ENCODE results near the gene HPD. TPM values are rescaled to one million over a fixed set of nuclear protein-coding genes. Genes with fewer than 3 reads are reported as not detected.
"Not testable (repeated sequence)": the region's sequence is repeated elsewhere in the genome, so short reads cannot be mapped to it uniquely, and the experiment has no call there.

HPD gene
- polyA plus RNA-seq, 4 donors, result 1.8 to 5.3 (median 3.6) TPM

- not testable (repeated sequence) for DNase-seq (ENCODE audit: low read depth in 4 of 4, low spot score in 2 of 4)
Measured at GRCh38 chr12:121869229-121869628, 10.6 kb upstream of the HPD start.

GRCh38 chr12:121866331-121866730 lies 7.7 kb upstream of the HPD start:
- DNase-seq (ENCODE audit: low read depth in 4 of 4, low spot score in 2 of 4), result no peak

- DNase-seq (ENCODE audit: low read depth in 4 of 4, low spot score in 2 of 4), result peak in 2 of 4 donors; percentile 31 to 42
Measured at GRCh38 chr12:121861636-121862254, 3.1 kb upstream of the HPD start.

- not testable (repeated sequence) for DNase-seq (ENCODE audit: low read depth in 4 of 4, low spot score in 2 of 4)
Measured at GRCh38 chr12:121860699-121861098, 2.0 kb upstream of the HPD start.

- no peak for DNase-seq (ENCODE audit: low read depth in 4 of 4, low spot score in 2 of 4)
Measured at GRCh38 chr12:121860257-121860656, 1.6 kb upstream of the HPD start.

- no peak for DNase-seq (ENCODE audit: low read depth in 4 of 4, low spot score in 2 of 4)
Measured at GRCh38 chr12:121858318-121858661, 369 bp downstream of the HPD start.

GRCh38 chr12:121857322-121858246 lies 1.1 kb downstream of the HPD start:
- DNase-seq (ENCODE audit: low read depth in 4 of 4, low spot score in 2 of 4), result no peak

GRCh38 chr12:121852392-121852791 lies 6.3 kb downstream of the HPD start:
- DNase-seq (ENCODE audit: low read depth in 4 of 4, low spot score in 2 of 4), result not testable (repeated sequence)

- DNase-seq (ENCODE audit: low read depth in 4 of 4, low spot score in 2 of 4), result no peak
Measured at GRCh38 chr12:121849665-121850064, 9.0 kb downstream of the HPD start.

- no peak for DNase-seq (ENCODE audit: low read depth in 4 of 4, low spot score in 2 of 4)
Measured at GRCh38 chr12:121849211-121849610, 9.4 kb downstream of the HPD start.

- no peak for DNase-seq (ENCODE audit: low read depth in 4 of 4, low spot score in 2 of 4)
Measured at GRCh38 chr12:121845701-121846100, 13.0 kb downstream of the HPD start.

GRCh38 chr12:121843236-121843982 lies 15.2 kb downstream of the HPD start:
- DNase-seq (ENCODE audit: low read depth in 4 of 4, low spot score in 2 of 4), result no peak

GRCh38 chr12:121839993-121840761 lies 18.5 kb downstream of the HPD start:
- no peak for DNase-seq (ENCODE audit: low read depth in 4 of 4, low spot score in 2 of 4)

GRCh38 chr12:121839106-121839992 lies 19.3 kb downstream of the HPD start:
- peak; percentile 86 to 94 (median 92) for DNase-seq (ENCODE audit: low read depth in 4 of 4, low spot score in 2 of 4)

GRCh38 chr12:121838126-121838525 lies 20.5 kb downstream of the HPD start:
- no peak for DNase-seq (ENCODE audit: low read depth in 4 of 4, low spot score in 2 of 4)

- no peak for DNase-seq (ENCODE audit: low read depth in 4 of 4, low spot score in 2 of 4)
Measured at GRCh38 chr12:121837680-121838079, 21.0 kb downstream of the HPD start.

GRCh38 chr12:121831571-121832245 lies 27.0 kb downstream of the HPD start:
- DNase-seq (ENCODE audit: low read depth in 4 of 4, low spot score in 2 of 4), result no peak

GRCh38 chr12:121830588-121831265 lies 27.9 kb downstream of the HPD start:
- DNase-seq (ENCODE audit: low read depth in 4 of 4, low spot score in 2 of 4), result no peak

All from left renal cortex interstitium (tissue), 4 donors.